ENCODE results near the gene PIH1D2. TPM values are rescaled to one million over a fixed set of nuclear protein-coding genes. Genes with fewer than 3 reads are reported as not detected.
"Not testable (repeated sequence)": the region's sequence is repeated elsewhere in the genome, so short reads cannot be mapped to it uniquely, and the experiment has no call there.

PIH1D2 gene
- polyA plus RNA-seq, 4 donors, result 0.67 to 1.2 (median 1.1) TPM; not detected in 1

DNA sequence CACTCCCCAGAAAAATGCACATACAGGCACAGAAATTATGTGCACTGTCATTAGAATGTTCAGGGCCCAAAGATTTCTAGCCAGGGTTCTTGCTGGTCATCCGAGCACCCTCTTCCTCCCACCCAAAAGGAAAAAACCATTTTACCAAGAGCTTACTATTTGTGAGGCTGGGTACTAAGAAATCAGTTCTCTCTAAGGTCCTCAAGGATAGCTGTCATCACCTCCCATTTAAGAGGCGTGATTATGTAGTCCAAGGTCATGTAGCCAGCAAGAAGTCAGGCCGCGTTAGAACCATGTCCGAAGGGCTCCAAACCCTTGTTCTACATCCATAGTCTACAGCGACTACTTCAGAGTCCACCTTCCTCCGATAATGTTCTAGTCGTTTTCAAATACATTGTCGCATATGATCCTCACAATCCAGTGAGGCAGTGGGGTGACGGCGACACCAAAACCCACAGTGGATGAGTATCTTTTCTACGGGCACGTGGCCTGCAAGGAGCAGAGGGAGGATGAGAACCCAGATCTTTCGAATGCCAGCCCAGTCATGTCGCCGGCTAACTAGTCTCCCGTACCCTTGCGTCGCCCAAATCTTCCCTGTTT is 12.1 kb upstream of the PIH1D2 start:
- DNase-seq, result peak in 1 of 2 donors; percentile 51
- peaks cover 10 to 17% (median 12%) of the 10 kb centered on the region in 3 donors for H3K36me3 ChIP-seq (ENCODE audit: control insufficient read depth in 3 of 3, insufficient read depth in 2 of 3, low read depth in 1 of 3, low read length in 3 of 3)

DNA sequence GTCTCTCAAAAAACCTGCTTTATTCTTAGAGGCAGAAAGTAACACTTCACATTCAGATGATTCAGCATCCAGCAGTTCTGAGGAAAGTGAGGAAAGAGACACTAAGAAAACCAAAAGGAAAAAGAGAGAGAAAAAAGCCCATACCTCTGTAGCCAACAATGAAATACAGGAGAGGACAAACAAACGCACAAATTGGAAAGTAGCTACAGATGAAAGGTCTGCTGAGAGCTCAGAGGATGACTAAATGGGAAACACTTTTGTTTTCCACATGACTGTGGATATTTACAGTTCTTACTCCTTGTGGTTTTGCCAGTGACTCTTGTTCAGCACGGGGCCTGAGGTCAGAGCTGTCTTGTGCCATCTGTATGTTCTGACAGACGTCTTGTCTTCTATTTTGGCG is 8.9 kb upstream of the PIH1D2 start:
- 70 to 77% (median 72%) methylated on average over 4 of the region's 4 CpGs for WGBS, 3 donors
- DNase-seq (no peak), FAIRE-seq (no peak)
- Histone ChIP-seq H3K27ac (ENCODE audit: low read depth in 1 of 3, low read length in 2 of 3) (no peak overlapping the region), H3K4me1 (ENCODE audit: control insufficient read depth in 3 of 3, insufficient read depth in 2 of 3, low read depth in 1 of 3, low read length in 2 of 3) (peaks cover 0 to 8% (median 6%) of the 10 kb centered on the region in 3 donors), H3K4me3 (ENCODE audit: low read depth in 1 of 3, low read length in 3 of 3) (no peak overlapping the region), H3K27me3 (ENCODE audit: control insufficient read depth in 3 of 3, insufficient read depth in 3 of 3, low read length in 3 of 3) (no peaks in the 10 kb centered on the region), H3K9me3 (ENCODE audit: control insufficient read depth in 2 of 2, insufficient read depth in 1 of 2, low read depth in 1 of 2, low read length in 1 of 2) (no peaks in the 10 kb centered on the region), H3K36me3 (ENCODE audit: control insufficient read depth in 3 of 3, insufficient read depth in 2 of 3, low read depth in 1 of 3, low read length in 3 of 3) (peaks cover 14 to 18% (median 17%) of the 10 kb centered on the region in 3 donors)

More for the DNA sequence above, 12.1 kb upstream of the PIH1D2 start:
- Histone ChIP-seq H3K27ac (ENCODE audit: low read depth in 1 of 3, low read length in 2 of 3) (peak overlapping the region; percentile 61 to 85 (median 65)), H3K4me3 (ENCODE audit: low read depth in 1 of 3, low read length in 3 of 3) (peak overlapping the region; percentile 71 to 96 (median 93)), H3K27me3 (ENCODE audit: control insufficient read depth in 3 of 3, insufficient read depth in 3 of 3, low read length in 3 of 3) (no peaks in the 10 kb centered on the region), H3K4me1 (ENCODE audit: control insufficient read depth in 3 of 3, insufficient read depth in 2 of 3, low read depth in 1 of 3, low read length in 2 of 3) (peaks cover 0 to 11% (median 8%) of the 10 kb centered on the region in 3 donors), H3K9me3 (ENCODE audit: control insufficient read depth in 2 of 2, insufficient read depth in 1 of 2, low read depth in 1 of 2, low read length in 1 of 2) (no peaks in the 10 kb centered on the region)
- 2 to 4% (median 4%) methylated on average over 19 of the region's 19 CpGs for WGBS, 3 donors
- FAIRE-seq, result no peak

DNA sequence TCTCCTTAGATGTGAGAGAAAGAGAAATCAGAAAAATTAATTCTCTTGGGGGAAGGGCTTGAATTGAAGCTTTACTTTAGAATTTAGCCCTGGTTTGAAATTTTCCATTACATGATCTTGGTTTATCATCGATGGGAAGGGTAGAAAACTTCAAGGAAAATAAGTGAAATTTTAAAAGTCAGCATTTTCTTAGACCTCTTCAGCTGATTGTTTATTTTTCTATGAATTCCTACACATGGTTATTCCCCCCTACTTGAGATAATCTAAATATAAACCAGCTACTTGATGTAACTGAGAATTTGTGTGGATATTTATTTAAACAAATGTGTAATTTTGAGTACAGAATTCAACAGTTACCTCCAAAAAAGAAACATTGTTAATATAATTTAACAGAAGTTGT is 10.9 kb downstream of the PIH1D2 start:
- Histone ChIP-seq H3K4me3 (ENCODE audit: low read depth in 1 of 3, low read length in 3 of 3) (no peak overlapping the region), H3K36me3 (ENCODE audit: control insufficient read depth in 3 of 3, insufficient read depth in 2 of 3, low read depth in 1 of 3, low read length in 3 of 3) (peaks cover 0 to 11% (median 8%) of the 10 kb centered on the region in 3 donors), H3K27me3 (ENCODE audit: control insufficient read depth in 3 of 3, insufficient read depth in 3 of 3, low read length in 3 of 3) (no peaks in the 10 kb centered on the region), H3K4me1 (ENCODE audit: control insufficient read depth in 3 of 3, insufficient read depth in 2 of 3, low read depth in 1 of 3, low read length in 2 of 3) (no peaks in the 10 kb centered on the region), H3K9me3 (ENCODE audit: control insufficient read depth in 2 of 2, insufficient read depth in 1 of 2, low read depth in 1 of 2, low read length in 1 of 2) (no peaks in the 10 kb centered on the region), H3K27ac (ENCODE audit: low read depth in 1 of 3, low read length in 2 of 3) (no peak overlapping the region)
- WGBS, 3 donors, result 62 to 86% (median 81%) methylated on average over 1 of the region's 1 CpG
- FAIRE-seq (no peak), DNase-seq (no peak)

DNA sequence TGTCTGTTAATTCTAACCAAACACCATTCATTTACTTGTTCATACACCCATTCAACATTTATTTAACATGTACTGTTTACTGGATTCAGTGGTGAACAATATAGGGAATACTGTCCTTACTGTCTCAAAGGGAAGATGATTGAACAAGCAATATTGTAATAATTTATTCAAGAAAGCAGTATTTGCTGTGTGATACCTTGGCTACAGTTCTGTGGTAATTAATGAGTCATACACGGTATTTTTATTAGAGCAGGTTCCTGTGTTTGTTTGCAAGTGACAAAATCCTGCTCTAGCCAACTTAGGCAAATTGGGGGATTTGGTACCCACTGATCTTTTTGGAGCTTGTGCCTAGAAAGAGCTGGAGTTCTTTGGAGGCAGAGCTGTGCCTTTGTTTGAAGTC is 15.7 kb downstream of the PIH1D2 start:
- H3K4me1 ChIP-seq (ENCODE audit: control insufficient read depth in 3 of 3, insufficient read depth in 2 of 3, low read depth in 1 of 3, low read length in 2 of 3), result no peaks in the 10 kb centered on the region
- FAIRE-seq, result no peak
- DNase-seq, result no peak
- H3K27me3 ChIP-seq (ENCODE audit: control insufficient read depth in 3 of 3, insufficient read depth in 3 of 3, low read length in 3 of 3), result no peaks in the 10 kb centered on the region
- 6 to 43% (median 24%) methylated on average over 1 of the region's 1 CpG for WGBS, 3 donors
- no peak overlapping the region for H3K27ac ChIP-seq (ENCODE audit: low read depth in 1 of 3, low read length in 2 of 3)
- peaks cover 0 to 18% (median 10%) of the 10 kb centered on the region in 3 donors for H3K36me3 ChIP-seq (ENCODE audit: control insufficient read depth in 3 of 3, insufficient read depth in 2 of 3, low read depth in 1 of 3, low read length in 3 of 3)
- no peaks in the 10 kb centered on the region for H3K9me3 ChIP-seq (ENCODE audit: control insufficient read depth in 2 of 2, insufficient read depth in 1 of 2, low read depth in 1 of 2, low read length in 1 of 2)
- no peak overlapping the region for H3K4me3 ChIP-seq (ENCODE audit: low read depth in 1 of 3, low read length in 3 of 3)

DNA sequence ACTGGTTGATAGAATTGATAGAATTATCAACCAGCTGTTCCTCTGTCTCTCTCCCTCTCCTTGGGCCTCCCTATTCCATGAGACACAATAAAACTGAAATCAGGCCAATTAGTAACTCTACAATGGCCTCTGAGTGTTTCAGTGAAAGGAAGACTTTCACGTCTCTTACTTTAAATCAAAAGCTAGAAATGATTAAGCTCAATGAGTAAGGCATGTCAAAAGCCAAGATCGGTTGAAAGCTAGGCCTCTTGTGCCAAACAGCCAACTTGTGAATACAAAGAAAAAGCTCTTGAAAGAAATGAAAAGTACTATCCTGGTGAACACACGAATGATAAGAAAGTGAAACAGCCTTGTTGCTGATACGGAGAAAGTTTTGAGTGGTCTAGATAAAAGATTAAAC is 16.6 kb downstream of the PIH1D2 start:
- Histone ChIP-seq H3K36me3 (ENCODE audit: control insufficient read depth in 3 of 3, insufficient read depth in 2 of 3, low read depth in 1 of 3, low read length in 3 of 3) (peaks cover 6 to 22% (median 11%) of the 10 kb centered on the region in 3 donors), H3K4me3 (ENCODE audit: low read depth in 1 of 3, low read length in 3 of 3) (no peak overlapping the region), H3K9me3 (ENCODE audit: control insufficient read depth in 2 of 2, insufficient read depth in 1 of 2, low read depth in 1 of 2, low read length in 1 of 2) (no peaks in the 10 kb centered on the region), H3K27me3 (ENCODE audit: control insufficient read depth in 3 of 3, insufficient read depth in 3 of 3, low read length in 3 of 3) (no peaks in the 10 kb centered on the region), H3K27ac (ENCODE audit: low read depth in 1 of 3, low read length in 2 of 3) (no peak overlapping the region), H3K4me1 (ENCODE audit: control insufficient read depth in 3 of 3, insufficient read depth in 2 of 3, low read depth in 1 of 3, low read length in 2 of 3) (no peaks in the 10 kb centered on the region)
- 66 to 80% (median 72%) methylated on average over 4 of the region's 4 CpGs for WGBS, 3 donors
- no peak for DNase-seq
- no peak for FAIRE-seq

DNA sequence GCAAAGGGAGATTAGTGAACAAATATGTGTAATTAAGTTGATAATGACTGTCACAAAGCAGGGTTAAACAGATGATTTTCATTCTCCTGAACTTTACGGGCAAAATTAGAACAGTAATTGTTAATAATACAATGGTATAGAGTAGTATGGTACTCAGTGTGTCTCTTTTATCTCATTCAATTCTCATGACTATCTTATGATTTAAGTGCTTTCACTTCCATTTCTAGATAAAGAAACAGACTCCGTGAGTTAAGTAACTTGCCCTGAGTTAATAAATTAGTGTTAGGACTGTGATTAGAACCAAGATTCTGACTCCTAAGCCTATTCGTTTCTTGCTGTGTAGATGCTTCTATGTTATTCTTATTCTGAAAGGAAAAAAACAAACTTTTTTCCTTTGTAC is 22.0 kb downstream of the PIH1D2 start:
- Histone ChIP-seq H3K27me3 (ENCODE audit: control insufficient read depth in 3 of 3, insufficient read depth in 3 of 3, low read length in 3 of 3) (no peaks in the 10 kb centered on the region), H3K4me3 (ENCODE audit: low read depth in 1 of 3, low read length in 3 of 3) (no peak overlapping the region), H3K4me1 (ENCODE audit: control insufficient read depth in 3 of 3, insufficient read depth in 2 of 3, low read depth in 1 of 3, low read length in 2 of 3) (no peaks in the 10 kb centered on the region), H3K27ac (ENCODE audit: low read depth in 1 of 3, low read length in 2 of 3) (no peak overlapping the region), H3K36me3 (ENCODE audit: control insufficient read depth in 3 of 3, insufficient read depth in 2 of 3, low read depth in 1 of 3, low read length in 3 of 3) (peaks cover 8 to 22% (median 10%) of the 10 kb centered on the region in 3 donors), H3K9me3 (ENCODE audit: control insufficient read depth in 2 of 2, insufficient read depth in 1 of 2, low read depth in 1 of 2, low read length in 1 of 2) (no peaks in the 10 kb centered on the region)
- FAIRE-seq (no peak), DNase-seq (no peak)
- 79 to 95% (median 82%) methylated on average over 3 of the region's 3 CpGs for WGBS, 3 donors

DNA sequence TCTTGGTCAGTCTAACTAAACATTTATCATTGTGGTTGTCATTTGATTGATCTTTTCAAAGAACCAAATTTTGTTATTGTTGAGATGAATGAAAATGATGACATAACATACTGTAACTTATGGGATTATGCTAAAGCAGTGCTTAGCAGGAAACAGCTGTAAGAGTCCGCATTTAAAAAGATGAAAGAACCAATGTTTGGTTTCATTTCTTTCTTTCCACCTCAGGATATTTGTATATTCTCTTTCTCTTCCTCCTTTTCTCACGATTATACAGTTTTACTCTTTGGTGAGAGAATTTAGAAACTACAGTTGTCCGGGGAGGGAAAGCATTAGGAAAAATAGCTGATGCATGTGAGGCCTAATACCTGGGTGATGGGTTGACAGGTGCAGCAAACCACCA is 23.1 kb downstream of the PIH1D2 start:
- Histone ChIP-seq H3K9me3 (ENCODE audit: control insufficient read depth in 2 of 2, insufficient read depth in 1 of 2, low read depth in 1 of 2, low read length in 1 of 2) (no peaks in the 10 kb centered on the region), H3K27ac (ENCODE audit: low read depth in 1 of 3, low read length in 2 of 3) (no peak overlapping the region), H3K4me1 (ENCODE audit: control insufficient read depth in 3 of 3, insufficient read depth in 2 of 3, low read depth in 1 of 3, low read length in 2 of 3) (no peaks in the 10 kb centered on the region), H3K36me3 (ENCODE audit: control insufficient read depth in 3 of 3, insufficient read depth in 2 of 3, low read depth in 1 of 3, low read length in 3 of 3) (peaks cover 8 to 22% (median 10%) of the 10 kb centered on the region in 3 donors), H3K4me3 (ENCODE audit: low read depth in 1 of 3, low read length in 3 of 3) (no peak overlapping the region), H3K27me3 (ENCODE audit: control insufficient read depth in 3 of 3, insufficient read depth in 3 of 3, low read length in 3 of 3) (no peaks in the 10 kb centered on the region)
- 77 to 85% (median 80%) methylated on average over 3 of the region's 3 CpGs for WGBS, 3 donors
- FAIRE-seq (no peak), DNase-seq (no peak)

DNA sequence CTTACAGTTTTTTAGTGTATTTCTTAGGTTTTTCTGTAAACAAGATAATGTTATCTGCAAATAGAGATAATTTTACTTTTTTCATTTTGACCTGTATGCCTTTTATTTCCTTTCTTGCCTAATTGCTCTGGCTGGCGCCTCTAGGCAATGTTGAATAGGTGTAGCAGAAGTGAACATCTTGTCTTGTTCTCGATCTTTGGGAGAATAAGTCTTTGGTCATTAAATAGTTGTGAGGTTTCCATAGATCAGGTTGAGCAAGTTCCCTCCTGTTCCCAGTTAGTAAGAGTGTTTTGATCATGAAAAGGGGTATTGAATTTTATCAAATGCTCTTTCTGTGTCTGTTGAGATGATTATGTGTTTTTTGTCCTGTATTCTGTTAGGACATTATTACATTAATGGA is 24.0 kb downstream of the PIH1D2 start:
- DNase-seq, result no peak
- Histone ChIP-seq H3K9me3 (ENCODE audit: control insufficient read depth in 2 of 2, insufficient read depth in 1 of 2, low read depth in 1 of 2, low read length in 1 of 2) (no peaks in the 10 kb centered on the region), H3K27ac (ENCODE audit: low read depth in 1 of 3, low read length in 2 of 3) (no peak overlapping the region), H3K4me3 (ENCODE audit: low read depth in 1 of 3, low read length in 3 of 3) (no peak overlapping the region), H3K27me3 (ENCODE audit: control insufficient read depth in 3 of 3, insufficient read depth in 3 of 3, low read length in 3 of 3) (no peaks in the 10 kb centered on the region), H3K36me3 (ENCODE audit: control insufficient read depth in 3 of 3, insufficient read depth in 2 of 3, low read depth in 1 of 3, low read length in 3 of 3) (peaks cover 12 to 30% (median 13%) of the 10 kb centered on the region in 3 donors), H3K4me1 (ENCODE audit: control insufficient read depth in 3 of 3, insufficient read depth in 2 of 3, low read depth in 1 of 3, low read length in 2 of 3) (no peaks in the 10 kb centered on the region)
- WGBS, 3 donors, result 48 to 50% (median 49%) methylated on average over 2 of the region's 2 CpGs
- FAIRE-seq, result no peak

DNA sequence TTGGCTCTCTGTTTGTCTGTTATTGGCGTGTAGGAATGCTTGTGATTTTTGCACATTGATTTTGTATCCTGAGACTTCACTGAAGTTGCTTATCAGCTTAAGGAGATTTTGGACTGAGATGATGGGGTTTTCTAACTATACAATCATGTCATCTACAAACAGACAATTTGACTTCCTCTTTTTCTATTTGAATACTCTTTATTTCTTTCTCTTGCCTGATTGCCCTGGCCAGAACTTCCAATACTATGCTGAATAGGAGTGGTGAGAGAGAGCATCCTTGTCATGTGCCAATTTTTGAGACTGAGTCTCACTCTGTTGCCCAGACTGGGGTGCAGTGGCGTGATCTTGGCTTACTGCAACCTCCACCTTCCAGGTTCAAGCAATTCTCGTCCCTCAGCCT is 25.6 kb downstream of the PIH1D2 start:
- 95 to 99% (median 98%) methylated on average over 3 of the region's 3 CpGs for WGBS, 3 donors
- H3K9me3 ChIP-seq (ENCODE audit: control insufficient read depth in 2 of 2, insufficient read depth in 1 of 2, low read depth in 1 of 2, low read length in 1 of 2); H3K4me3 ChIP-seq (ENCODE audit: low read depth in 1 of 3, low read length in 3 of 3); DNase-seq; FAIRE-seq; H3K27ac ChIP-seq (ENCODE audit: low read depth in 1 of 3, low read length in 2 of 3); H3K27me3 ChIP-seq (ENCODE audit: control insufficient read depth in 3 of 3, insufficient read depth in 3 of 3, low read length in 3 of 3); H3K4me1 ChIP-seq (ENCODE audit: control insufficient read depth in 3 of 3, insufficient read depth in 2 of 3, low read depth in 1 of 3, low read length in 2 of 3): not testable (repeated sequence)
- peaks cover 12 to 30% (median 15%) of the 10 kb centered on the region in 3 donors for H3K36me3 ChIP-seq (ENCODE audit: control insufficient read depth in 3 of 3, insufficient read depth in 2 of 3, low read depth in 1 of 3, low read length in 3 of 3)
